Stimulated activated CD8-positive, alpha-beta memory T cell treated with anti-CD3 and anti-CD28 coated beads, Interleukin-7, amount 100 ng/mL, for 48 hours (primary cell): ENCODE results near the gene KDM4B.
A peak's percentile ranks its signal among the peaks of the same experiment; 100 is the strongest.
"Not testable (repeated sequence)": the region's sequence is repeated elsewhere in the genome, so short reads cannot be mapped to it uniquely, and the experiment has no call there.

Source experiments
- DNase-seq, 2 donors: peaks; one replicate each; pipeline ENCODE4 v3.0.0-alpha.2; 2020; ENCODE audit warnings: low read depth in 1 of 2; ENCODE audit errors: extremely low read depth in 1 of 2

KDM4B gene

DNA sequence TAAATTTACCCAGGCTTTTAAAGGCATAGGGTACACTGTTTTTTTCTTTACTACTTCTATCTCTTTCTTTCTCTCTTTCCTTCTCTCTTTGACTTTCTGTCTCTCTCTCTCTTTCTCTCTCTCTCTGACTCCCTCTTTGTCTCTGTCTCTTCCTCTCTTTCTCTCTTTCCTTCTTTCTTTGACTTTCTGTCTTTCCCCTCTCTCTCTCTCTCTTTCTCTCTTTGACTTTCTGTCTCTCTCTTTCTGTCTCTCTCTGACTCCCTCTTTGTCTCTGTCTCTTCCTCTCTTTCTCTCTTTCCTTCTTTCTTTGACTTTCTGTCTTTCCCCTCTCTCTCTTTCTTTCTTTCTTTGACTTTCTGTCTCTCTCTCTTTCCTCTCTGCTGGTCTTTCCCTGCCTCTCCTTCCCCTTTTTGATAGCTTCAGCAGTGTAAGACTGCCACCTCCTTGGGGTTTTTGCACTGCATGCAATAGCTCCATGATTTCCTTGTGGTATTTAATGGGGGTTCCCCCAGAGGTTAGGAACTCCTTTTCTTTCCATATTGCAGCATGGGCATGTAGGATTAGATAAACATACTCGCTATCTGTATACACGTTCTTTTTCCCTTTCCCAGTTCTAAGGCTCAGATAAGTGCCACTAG is 191.4 kb downstream of the KDM4B start:
- DNase-seq: not testable (repeated sequence)

DNA sequence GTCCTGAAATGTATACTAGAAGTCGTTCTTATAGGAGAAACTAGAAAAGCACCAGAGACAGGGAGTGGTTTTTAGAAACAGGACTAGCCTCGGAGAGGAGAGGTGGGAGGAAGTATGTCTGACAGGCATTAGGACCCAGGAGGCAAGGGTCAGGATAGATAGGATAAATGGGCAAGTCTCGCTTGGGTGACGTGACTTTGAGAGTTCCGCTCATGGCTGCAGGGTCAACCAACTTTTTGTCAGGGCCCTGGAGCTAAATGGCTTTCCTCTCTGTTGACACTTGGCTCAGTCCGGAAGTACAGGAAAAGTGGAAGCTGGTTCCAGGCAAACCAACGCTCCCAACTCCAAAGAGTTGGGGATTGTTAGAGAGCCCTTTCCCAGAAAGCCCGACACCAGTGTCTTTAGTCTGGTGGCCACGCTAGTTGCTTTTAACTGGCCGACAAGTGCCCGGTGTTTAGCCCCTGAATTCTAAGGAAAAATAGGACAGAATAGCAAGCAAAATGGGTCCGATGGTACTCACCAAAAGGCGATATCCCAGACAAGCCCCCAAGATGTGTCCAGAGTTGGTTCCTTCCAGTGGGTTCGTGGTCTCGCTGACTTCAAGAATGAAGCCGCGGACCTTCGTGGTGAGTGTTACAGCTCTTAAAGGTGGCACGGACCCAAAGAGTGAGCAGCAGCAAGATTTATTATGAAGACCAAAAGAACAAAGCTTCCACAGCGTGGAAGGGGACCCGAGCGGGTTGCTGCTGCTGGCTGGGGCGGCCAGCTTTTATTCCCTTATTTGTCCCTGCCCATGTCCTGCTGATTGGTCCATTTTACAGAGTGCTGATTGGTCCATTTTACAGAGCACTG is 196.2 kb downstream of the KDM4B start:
- not testable (repeated sequence) for DNase-seq

DNA sequence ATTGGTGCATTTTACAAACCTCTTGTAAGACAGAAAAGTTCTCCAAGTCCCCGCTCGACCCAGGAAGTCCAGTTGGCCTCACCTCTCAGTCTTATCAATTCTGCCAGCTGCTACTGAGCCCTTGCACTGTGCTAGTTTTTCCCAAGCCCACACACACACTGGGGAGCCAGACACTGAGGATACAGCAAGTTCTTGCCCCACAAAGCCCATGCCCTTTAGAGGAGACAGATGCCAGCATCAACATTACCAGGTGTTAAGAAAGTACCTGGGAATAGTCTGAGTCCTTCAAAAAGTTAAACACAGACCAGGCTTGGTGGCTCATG is 196.7 kb downstream of the KDM4B start:
- DNase-seq: no peak

DNA sequence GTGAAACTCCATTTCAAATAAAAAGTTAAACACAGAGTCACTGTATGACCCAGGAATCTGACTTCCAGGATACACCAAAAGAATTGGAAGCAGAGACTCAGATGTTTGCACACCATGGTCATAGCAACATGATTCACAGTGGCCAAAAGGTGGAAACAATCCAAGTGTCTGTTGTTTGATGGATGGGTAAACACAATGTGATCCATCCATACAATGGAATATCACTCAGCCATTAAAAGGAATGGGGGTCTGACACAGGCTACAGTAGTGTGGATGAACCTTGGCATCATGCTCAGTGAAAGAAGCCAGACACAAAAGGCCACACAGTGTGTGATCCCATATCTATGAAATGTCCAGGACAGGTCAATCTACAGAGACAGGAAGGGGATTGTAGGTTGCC is 197.3 kb downstream of the KDM4B start:
- DNase-seq: no peak

DNA sequence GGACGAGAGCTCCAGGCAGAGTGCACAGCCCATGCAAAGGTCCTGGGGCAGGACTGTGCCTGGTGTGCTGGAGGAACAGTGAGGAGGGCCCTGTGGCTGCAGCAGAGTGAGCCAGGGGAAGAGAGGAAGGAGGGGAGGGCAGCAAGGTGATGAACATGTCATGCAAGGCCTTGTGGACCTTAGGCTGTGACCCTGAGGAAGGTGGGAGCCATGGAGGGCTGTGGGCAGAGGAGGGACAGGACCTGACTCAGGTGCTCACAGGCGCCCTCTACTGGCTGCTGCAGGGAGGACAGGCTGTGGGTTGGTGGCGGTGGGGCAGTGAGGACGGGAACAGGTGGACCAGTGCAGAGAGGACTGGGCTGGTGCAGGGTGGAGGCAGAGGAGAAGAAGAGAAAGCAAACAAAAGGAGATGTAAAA is 201.4 kb downstream of the KDM4B start:
- DNase-seq: peak; percentile 22 to 49

DNA sequence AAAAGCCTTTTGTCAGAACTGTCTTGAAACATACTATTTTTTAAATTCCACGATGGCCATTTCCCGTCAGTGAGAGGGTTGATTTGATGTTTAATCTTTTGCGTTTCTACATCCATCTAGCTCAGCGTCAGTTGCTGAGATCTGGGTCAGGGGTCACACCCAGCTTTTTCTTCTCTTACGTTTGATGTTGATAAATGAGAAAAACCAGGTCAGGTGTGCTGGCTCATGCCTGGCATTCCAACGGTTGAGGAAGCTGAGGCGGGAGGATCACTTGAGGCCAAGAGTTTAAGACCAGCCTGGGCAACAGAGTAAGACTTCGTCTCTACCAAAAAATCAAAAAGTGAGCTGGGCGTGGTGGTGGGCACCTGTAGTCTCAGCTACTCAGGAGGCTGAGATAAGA is 202.8 kb downstream of the KDM4B start:
- DNase-seq: no peak

DNA sequence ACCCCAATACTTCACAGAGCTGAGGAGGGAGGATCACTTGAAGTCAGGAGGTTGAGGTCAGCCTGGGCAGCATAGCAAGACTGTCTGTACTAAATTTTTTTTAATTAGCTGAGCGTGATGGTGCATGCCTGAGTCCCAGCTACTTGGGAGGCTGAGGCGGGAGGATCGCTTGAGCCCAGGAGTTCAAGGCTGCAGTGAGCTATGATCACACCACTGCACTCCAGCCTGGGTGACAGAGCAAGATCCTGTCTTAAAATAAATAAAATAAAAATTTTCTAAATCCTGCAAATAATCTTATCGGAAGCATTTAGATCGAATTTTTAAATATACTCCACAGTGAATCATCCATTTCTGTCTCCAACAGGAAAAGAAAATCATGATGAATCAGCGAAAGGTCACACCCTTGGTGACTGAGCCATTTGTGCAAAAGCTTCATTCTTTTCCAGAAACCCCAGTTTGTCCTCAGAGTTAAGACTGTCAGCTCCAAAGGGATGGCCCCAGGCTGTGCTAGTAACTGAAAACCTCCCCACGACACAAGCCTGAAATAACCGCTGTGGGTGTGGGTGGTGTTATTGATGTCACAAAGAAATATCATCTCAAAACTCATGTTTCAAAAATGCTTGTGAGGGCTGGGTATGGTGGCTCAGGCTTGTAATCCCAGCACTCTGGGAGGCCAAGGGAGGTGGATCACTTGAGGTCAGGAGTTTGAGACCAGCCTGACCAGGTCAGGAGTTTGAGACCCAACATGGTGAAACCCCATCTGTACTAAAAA is 204.1 kb downstream of the KDM4B start:
- DNase-seq: no peak

DNA sequence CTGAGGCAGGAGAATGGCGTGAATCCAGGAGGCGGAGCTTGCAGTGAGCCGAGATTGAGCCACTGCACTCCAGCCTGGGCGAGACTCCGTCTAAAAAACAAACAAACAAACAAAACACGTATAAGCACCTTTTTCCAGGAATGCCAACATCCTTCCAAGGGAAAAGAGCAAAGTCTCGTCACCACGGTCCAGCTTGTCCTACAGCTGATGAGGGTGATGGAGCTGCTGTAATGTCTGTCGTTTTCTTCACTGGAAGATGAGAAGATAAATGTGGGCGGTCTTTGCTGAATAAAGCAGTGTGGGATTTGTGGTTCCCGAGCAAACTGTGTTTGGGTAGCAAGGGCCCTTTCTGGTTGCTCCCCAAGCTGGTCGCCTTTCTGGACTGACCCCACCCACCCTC is 205.1 kb downstream of the KDM4B start:
- DNase-seq: no peak

DNA sequence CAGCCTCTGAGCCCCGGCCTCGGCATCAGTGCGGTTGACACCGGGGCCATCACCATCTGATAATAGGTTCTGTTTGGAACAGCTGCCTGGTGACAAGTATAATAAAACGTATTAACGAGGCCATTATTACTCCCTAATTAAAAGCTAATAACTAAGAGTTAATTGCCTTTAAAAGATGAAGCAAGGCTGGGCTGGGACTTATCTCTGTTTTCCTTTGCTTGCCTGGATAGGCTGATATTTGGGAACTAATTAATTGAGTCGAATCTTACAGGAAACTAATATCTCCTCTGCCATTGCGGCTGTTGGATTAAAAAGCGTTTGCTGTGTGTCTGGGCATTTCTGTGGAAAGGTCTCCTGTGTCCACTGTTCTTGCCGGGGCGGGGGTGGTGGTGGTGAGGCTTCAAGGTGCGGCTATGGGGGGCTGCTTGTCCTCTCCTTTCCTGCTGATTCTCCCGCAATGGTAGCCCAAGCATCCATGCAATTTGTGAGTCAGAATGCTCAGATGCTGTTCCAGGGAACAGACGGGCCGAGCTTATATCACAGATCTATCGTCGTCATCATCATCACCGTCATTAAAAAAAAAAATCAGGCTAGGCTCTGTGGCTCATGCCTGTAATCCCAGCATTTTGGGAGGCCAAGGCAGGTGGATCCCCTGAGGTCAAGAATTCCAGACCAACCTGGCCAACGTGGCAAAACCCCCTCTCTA is 209.0 kb downstream of the KDM4B start:
- DNase-seq: no peak

DNA sequence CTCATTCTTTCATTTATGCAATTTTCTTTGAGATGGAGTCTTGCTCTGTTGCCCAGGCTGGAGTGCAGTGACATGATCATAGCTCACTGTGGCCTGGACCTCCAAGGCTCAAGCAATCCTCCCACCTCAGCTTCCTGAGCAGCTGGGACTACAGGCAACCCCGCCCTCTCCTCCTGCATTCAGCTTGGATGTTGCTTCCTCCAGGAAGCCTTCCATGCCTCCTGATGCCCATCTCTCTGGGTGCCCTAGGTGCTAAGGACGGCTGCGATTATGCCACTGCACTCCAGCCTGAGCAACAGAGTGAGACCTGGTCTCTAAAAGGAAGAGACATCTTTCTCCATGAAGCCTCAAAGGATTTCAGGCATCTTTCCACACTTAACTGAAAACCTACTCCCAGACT is 209.9 kb downstream of the KDM4B start:
- DNase-seq: no peak

DNA sequence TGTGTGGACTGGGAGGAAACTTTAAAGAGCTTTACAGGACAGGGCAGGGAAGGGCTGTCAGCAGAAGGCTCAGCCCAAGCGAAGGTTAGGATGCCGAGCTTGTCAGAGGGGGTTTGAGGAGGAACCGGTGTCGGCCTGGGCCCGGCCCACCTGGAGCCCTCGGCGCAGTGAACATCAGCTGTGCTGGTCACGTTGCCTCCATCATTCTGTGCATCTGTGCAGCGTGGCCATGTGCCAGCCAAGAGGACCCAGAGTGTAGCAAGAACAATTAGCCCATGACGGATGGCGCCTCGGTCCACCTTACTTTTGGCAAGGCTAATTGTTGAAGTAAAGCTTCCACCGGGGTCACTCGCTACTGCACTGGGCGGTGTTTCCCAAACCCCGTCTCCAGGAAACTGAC is 210.3 kb downstream of the KDM4B start:
- no peak for DNase-seq

DNA sequence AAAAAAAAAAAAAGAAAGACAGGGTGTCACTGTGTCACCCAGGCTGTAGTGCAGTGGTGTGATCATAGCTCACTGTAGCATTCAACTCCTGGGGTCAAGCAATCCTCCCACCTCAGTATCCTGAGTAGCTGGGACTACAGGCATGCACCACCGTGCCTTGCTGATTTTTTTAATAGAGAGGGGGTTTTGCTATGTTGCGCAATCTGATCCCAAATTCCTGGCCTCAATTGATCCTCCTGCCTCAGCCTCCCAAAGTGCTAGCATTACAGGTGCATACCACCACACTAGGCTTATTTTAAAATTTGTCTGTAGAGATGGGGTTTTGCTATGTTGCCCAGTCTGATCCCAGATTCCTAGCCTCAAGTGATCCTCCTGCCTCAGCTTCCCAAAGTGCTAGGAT is 212.4 kb downstream of the KDM4B start:
- no peak for DNase-seq

DNA sequence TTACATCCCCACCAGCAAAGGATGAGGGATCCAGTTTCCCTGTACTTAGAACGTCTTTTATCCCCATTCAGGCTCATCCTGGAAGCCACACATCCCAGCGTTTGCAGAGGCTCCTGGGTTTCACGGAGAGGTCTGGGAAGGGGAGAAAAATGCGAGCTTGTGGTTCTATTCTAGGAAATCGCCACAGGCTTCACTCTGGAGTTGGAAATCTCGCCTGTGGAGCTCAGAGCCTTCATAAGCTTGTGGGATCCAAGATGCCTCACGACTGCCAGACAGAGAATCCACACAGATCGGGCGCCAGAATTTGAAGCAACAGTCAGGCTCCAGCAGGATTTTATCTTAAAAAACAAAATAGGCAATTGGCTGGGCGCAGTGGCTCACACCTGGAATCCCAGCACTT is 213.8 kb downstream of the KDM4B start:
- no peak for DNase-seq

DNA sequence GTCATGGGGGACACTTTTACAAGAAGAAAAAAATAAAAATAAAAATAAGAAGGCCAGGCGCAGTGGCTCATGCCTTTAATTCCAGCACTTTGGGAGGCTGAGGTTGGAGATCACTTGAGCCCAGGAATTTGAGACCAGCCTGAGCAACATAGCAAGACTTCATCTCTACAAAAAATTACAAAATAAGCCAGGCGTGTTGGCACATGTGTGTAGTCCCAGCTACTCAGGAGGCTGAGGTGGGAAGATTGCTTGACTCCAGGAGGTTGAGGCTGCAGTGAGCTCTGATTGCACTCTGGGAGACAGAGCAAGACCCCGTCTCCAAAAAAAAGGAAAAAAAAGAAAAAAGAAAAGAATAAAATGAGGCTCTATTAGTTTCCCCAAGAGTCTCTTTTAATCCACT is 214.7 kb downstream of the KDM4B start:
- no peak for DNase-seq

DNA sequence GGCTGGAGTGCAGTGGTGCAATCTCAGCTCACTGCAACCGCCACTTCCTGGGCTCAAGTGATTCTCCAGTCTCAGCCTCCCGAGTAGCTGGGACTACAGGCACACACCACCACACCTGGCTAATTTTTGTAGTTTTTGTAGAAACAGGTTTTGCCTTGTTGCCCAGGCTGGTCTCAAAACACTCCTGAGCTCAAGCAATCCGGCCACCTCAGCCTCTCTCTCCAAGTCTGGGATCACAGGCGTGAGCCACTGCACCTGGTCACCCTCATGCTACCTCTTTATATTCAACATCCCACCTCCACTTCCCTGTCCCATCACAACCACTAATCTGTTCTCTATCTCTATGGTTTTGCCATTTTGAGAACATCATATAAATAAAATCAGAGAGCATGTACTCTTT is 216.0 kb downstream of the KDM4B start:
- no peak for DNase-seq

DNA sequence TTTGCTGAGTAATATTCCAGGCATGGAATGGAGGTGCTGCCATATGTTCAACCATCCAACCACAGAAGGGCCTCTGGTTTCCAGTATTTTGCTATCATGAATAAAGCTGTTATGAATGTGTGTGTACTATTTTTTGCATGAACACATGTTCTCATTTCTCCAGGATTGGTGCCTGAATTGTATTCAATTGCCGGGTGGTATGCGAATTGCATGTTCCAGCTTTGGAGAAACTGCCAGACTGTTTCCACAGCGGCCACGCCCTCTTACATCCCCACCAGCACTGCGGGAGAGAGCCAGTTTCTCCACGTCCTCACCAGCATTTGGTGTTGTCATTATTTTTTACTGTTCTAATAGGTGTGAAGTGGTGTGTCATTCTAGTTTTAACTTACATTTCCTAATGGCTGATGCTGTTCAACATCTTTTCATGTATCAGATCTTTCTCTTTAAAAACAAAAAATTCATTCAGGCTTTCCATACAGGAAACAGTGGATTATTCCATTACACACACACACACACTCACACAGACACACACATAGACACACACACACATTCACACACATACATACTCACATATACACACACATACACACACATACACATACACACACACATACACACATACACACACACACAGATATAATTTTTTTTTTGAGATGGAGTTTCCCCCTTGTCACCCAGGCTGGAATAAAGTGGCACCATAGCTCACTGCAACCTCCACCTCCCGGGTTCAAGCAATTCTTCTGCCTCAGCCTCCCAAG is 217.6 kb downstream of the KDM4B start:
- DNase-seq: no peak

DNA sequence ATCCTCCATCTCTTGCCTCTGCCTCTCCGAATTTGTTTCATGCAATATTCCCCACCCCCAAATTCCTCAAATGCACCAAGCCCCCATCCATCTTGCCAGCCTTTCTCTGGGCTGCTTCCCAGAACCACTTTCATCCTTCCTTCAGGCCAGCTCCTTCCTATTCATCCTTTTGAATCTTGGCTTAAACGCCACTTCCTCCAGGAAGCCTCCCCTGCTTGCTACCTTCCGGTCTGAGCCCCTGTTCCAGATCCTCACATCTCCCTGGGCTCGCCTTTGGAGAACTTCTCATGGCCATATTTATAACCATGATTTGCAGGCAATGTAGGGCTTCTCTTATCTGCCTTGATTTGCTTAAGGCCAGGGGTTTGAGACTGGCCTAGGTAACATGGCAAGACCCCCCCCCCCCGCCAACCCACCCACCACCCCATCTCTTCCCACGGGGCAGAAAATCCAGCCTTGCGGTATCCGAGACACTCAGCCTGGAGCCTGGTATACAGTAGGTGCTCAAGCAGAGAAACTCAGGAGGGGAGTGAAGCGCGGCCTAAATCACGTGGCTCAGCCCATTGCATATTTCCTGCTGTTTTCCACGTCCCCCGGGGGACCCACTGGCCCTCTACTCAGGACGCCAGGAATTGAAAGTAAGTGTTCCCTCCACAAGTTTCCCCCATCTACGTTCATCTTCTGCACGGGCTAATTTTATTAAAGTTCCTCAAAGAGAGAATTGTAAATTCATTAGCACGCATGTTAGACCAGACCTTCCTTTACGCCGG is 219.8 kb downstream of the KDM4B start:
- no peak for DNase-seq

DNA sequence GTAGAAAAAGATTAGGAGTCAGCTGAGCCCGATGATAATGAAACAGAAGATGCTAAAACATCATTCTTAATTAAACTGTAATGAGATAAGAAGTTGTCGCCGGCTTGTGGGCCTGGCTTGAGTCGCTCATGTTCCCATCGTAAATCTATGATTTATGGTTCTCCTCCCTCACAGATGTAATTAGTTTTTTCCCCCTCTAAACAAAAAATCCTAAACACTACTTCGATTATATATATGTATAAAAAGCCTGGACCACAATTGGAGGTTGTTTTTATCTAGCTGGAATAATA is 220.3 kb downstream of the KDM4B start:
- no peak for DNase-seq

DNA sequence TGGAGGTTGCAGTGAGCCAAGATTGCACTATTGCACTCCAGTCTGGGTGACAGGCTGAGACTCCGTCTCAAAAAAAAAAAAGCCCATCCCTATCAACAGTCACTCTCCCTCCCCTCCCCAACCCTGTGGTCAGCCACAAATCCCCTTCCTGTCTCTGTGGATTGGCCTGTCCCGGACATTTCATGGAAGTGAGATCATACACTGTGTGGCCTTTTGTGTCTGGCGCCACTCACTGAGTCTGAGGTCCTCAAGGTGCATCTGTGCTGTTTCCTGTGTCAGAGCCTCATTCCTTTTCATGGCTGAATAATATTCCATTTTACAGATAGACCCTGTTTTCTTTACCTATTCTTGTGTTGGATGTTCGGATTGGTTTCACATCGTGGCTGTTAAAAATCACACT is 222.2 kb downstream of the KDM4B start:
- DNase-seq: no peak

DNA sequence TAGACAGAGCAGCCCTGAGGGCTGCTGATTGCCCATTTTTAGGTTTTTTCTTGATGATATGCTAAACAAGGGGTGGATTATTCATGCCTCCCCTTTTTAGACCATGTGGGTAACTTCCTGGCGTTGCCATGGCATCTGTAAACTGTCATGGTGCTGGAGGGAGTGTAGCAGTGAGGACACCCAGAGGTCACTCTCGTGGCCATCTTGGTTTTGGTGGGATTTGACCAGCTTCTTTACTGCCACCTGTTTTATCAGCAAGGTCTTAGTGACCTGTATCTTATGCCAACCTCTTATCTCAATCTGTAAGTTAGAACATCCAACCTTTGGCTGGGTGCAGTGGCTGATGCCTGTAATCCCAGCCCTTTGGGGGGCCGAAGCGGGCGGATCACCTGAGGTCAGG is 223.7 kb downstream of the KDM4B start:
- no peak for DNase-seq
